ENCODE measurements around the gene CFAP54.

DNA sequence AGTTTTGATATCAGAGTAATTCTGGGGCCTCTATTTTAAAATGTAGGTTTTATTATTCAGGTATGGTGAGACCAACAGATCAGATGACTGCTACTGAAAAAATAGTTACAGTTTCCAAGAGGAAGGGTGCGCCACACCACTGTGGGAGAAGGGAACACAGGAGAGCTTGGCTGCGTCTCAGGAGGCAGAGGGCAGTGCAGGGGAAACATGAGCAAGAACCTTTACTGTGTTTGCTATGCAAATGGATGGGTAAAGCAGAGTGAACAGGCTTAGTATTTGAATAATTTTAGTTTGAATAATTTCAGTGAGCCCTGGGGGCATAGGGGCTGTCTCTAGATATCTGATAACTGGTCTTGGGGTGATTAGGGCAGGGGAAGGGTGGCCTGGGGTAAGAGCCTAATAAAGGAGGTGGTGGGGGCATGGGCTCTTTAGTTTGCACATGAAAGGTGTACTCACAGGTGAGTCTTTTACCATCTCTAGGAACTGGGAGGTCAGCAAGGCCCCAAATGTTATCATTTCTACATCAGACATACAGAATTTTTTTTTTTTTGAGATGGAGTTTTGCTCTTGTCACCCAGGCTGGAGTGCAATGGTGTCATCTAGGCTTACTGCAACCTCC, 220.9 kb downstream of the CFAP54 start:
- TF ChIP-seq, protein P1, sequence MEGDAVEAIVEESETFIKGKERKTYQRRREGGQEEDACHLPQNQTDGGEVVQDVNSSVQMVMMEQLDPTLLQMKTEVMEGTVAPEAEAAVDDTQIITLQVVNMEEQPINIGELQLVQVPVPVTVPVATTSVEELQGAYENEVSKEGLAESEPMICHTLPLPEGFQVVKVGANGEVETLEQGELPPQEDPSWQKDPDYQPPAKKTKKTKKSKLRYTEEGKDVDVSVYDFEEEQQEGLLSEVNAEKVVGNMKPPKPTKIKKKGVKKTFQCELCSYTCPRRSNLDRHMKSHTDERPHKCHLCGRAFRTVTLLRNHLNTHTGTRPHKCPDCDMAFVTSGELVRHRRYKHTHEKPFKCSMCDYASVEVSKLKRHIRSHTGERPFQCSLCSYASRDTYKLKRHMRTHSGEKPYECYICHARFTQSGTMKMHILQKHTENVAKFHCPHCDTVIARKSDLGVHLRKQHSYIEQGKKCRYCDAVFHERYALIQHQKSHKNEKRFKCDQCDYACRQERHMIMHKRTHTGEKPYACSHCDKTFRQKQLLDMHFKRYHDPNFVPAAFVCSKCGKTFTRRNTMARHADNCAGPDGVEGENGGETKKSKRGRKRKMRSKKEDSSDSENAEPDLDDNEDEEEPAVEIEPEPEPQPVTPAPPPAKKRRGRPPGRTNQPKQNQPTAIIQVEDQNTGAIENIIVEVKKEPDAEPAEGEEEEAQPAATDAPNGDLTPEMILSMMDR (conservative IDR thresholded peaks at IDR 0.05; ENCODE audit: low read depth, low read length): no peak
- no peak for TF ChIP-seq EZH2 (IDR thresholded peaks at IDR 0.05; ENCODE audit: borderline replicate concordance, low read depth, low read length, poor library complexity, severe bottlenecking)

All from A673 (cell line).